GM12874 (cell line): ENCODE measurements around the gene RUNX2.

Experiments used
- TF ChIP-seq, protein P1 (sequence below): IDR thresholded peaks from 2 replicates; pipeline ENCODE4 v1.5.1; 2011; ENCODE audit warnings: low read depth, mild to moderate bottlenecking, control low read depth, low read length, moderate library complexity; ENCODE audit not compliant: insufficient read depth

The RUNX2 gene

DNA sequence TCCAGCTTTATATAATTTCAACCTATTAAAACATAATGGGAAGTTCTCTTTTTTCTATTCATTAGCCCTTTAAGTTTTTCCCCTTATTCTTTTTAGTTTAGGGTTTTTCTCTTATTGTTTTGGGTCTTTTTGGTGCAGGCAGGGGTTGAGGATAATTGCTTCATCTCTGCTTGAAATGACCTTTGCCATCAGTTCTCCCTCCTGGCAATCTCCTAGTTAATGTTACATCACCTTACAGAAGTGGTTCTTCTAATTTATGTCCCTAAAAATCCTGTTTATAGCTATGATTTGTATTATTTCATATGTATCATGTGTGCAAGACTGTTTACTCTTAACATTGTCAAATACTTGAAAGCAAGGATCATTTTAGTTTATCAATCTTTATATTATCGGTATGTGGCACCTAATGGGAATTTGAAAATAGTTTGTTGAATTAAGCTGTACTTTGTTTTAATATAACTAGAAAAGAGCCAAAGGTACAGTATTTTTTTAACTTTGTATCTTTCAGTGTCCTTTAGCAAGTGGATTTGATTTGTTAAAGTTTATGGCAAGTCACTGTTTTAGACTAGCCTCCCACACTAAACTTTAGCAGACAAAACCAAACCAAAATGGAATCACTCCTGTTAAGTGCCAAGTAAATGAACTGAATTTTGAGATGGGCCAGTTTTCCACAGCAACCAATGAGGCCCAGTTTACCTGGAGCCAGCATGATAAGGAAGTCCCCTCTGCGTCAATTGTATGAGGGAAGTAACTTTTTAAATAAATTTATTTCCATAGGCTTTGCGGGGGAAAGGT is 26.6 kb upstream of the RUNX2 start:
- TF ChIP-seq, protein P1, sequence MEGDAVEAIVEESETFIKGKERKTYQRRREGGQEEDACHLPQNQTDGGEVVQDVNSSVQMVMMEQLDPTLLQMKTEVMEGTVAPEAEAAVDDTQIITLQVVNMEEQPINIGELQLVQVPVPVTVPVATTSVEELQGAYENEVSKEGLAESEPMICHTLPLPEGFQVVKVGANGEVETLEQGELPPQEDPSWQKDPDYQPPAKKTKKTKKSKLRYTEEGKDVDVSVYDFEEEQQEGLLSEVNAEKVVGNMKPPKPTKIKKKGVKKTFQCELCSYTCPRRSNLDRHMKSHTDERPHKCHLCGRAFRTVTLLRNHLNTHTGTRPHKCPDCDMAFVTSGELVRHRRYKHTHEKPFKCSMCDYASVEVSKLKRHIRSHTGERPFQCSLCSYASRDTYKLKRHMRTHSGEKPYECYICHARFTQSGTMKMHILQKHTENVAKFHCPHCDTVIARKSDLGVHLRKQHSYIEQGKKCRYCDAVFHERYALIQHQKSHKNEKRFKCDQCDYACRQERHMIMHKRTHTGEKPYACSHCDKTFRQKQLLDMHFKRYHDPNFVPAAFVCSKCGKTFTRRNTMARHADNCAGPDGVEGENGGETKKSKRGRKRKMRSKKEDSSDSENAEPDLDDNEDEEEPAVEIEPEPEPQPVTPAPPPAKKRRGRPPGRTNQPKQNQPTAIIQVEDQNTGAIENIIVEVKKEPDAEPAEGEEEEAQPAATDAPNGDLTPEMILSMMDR: no peak

DNA sequence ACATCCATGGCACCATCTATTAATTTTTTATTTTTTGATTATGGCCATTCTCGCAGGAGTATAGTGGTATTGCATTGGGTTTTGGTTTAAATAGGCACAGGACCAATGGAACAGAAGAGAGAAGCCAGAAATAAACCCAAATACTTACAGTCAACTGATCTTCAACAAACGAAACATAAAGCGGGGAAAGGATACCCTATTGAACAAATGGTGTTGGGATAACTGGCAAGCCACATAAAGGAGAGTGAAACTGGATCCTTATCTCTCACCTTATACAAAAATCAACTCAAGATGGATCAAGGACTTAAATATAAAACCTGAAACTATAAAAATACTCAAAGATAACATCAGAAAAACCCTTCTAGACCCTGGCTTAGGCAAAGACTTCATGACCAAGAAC is 25.3 kb upstream of the RUNX2 start:
- TF ChIP-seq, protein P1: no peak

DNA sequence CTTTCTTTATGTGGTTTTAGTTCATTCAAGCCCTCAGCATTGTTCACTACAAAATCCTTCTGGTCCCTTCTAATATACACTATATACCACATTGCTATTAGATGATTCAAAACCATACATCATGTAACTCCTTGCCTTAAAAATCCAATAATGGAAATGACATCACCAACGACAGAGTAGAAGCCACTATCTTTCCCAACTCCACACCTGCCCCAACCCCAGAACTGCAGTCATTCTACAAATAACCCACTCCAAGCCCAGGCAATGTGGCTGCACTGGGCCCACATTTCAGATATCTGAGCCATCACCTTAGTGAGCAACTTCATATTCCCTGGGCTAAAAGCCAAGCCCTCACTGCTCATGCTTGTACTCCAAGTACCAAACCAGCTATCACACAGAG is 22.6 kb upstream of the RUNX2 start:
- TF ChIP-seq, protein P1: no peak

DNA sequence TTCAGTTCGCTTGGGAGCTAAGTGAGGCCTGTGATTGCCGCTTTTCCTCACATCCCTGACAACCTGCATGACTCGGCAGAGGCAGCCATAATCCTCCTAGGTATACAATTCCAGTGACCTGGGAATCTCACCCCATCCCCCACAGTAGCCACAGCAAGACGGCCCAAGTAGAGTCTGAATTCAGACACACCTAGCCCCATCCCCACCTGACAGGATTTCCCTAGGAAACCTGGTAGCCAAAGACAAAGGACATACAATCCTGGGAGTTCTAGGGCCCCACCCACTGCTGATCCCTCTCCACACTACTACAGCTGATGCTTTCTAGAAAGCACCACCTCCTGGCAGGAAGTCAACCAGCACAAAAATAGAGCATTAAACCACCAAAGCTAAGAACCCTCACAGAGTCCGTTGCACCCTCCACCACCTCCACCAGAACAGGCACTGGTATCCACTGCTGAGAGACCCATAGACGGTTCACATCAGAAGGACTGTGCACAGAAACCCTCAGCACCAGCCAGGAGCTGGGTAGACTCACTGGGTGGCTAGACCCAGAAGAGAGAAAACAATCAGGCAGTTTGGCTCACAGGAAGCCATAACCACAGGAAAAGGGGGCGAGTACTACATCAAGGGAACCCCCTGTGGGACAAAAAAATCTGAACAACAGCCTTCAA is 17.9 kb upstream of the RUNX2 start:
- TF ChIP-seq, protein P1: no peak

DNA sequence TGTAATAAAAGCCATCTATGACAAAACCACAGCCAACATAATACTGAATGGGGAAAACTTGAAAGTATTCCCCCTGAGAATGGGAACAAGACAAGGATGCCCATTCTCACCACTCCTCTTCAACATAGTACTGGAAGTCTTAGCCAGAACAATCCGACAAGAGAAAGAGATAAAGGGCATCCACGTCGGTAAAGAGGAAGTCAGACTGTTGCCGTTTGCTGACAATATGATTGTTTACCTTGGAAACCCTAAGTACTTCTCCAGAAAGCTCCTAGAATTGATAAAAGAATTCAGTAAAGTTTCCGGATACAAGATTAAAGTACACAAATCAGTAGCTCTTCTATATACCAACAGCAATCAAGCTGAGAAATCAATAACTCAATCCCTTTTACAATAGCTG is 14.0 kb upstream of the RUNX2 start:
- TF ChIP-seq, protein P1: no peak

DNA sequence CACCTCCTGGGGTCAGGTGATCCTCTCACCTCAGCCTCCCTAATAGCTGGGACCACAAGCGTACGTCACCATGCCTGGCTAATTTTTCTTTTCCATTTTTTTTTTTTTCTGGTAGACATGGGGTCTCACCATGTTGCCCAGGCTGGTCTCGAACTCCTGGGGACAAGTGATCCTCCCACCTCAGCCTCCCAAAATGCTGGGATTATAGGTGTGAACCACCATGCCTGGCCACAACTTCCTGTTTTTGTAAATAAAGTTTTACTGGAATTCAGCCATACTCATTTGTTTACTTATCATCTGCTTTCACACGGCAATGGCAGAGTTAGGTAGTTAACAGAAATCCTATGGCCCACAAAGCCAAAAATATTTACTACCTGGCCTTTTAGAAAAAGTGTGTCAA is 7.8 kb upstream of the RUNX2 start:
- TF ChIP-seq, protein P1: no peak

DNA sequence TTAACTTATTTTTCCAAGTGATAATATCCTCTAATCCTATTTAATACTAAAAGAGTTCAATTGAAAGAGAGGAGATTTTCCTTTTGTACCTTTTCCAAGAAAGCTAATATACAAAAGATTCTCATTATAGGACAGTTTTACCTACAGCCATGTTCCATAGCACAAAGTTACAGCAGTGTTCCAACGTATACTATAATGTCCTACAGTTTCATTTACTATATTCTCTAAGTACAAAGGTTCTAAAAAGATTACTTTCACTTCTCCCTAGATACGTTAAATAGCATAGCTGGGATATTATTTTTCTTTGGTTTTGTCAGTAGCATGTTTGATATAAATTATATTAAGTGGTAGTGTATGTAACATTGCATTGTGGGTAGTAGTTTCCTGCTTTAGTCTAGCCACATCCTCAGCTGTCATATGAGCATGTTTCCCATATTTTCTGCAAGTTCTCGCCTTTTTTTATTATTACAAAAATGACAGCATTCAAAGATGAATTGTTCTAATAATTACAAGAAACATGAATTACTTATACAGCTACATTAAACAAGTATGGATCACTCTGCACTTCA is 4.4 kb upstream of the RUNX2 start:
- TF ChIP-seq, protein P1: no peak
